Measurements from ENCODE around the gene SCRN1.
"Not testable (repeated sequence)": the region's sequence is repeated elsewhere in the genome, so short reads cannot be mapped to it uniquely, and the experiment has no call there.

The SCRN1 gene

GRCh38 chr7:29968683-29969395, 20.8 kb downstream of the SCRN1 start:
- no peak overlapping the region for H3K27ac Mint-ChIP-seq
- H3K4me1 Mint-ChIP-seq (ENCODE audit: low read depth): no peaks in the 10 kb centered on the region
- no peaks in the 10 kb centered on the region for H3K9me3 Mint-ChIP-seq
- H3K27me3 Mint-ChIP-seq (ENCODE audit: low read depth): peaks cover 23% of the 10 kb centered on the region
- no peak overlapping the region for H3K4me3 Mint-ChIP-seq
- no peaks in the 10 kb centered on the region for H3K36me3 Mint-ChIP-seq (ENCODE audit: low read depth)

GRCh38 chr7:29965030-29965429, 24.6 kb downstream of the SCRN1 start:
- H3K4me3 Mint-ChIP-seq: no peak overlapping the region
- no peaks in the 10 kb centered on the region for H3K36me3 Mint-ChIP-seq (ENCODE audit: low read depth)
- no peaks in the 10 kb centered on the region for H3K4me1 Mint-ChIP-seq (ENCODE audit: low read depth)
- peaks cover 14% of the 10 kb centered on the region for H3K27me3 Mint-ChIP-seq (ENCODE audit: low read depth)
- H3K9me3 Mint-ChIP-seq: no peaks in the 10 kb centered on the region
- H3K27ac Mint-ChIP-seq: no peak overlapping the region

GRCh38 chr7:29962035-29962434, 27.6 kb downstream of the SCRN1 start:
- Mint-ChIP-seq H3K27me3 (ENCODE audit: low read depth) (peaks cover 19% of the 10 kb centered on the region), H3K27ac (no peak overlapping the region), H3K36me3 (ENCODE audit: low read depth) (no peaks in the 10 kb centered on the region), H3K4me3 (no peak overlapping the region), H3K4me1 (ENCODE audit: low read depth) (no peaks in the 10 kb centered on the region), H3K9me3 (no peaks in the 10 kb centered on the region)

GRCh38 chr7:29961611-29962010, 28.0 kb downstream of the SCRN1 start:
- not testable (repeated sequence) for H3K9me3 Mint-ChIP-seq; H3K27ac Mint-ChIP-seq; H3K36me3 Mint-ChIP-seq (ENCODE audit: low read depth); H3K4me3 Mint-ChIP-seq; H3K4me1 Mint-ChIP-seq (ENCODE audit: low read depth)
- H3K27me3 Mint-ChIP-seq (ENCODE audit: low read depth): peaks cover 19% of the 10 kb centered on the region

GRCh38 chr7:29958667-29959358, 30.8 kb downstream of the SCRN1 start:
- Mint-ChIP-seq H3K4me3 (no peak overlapping the region), H3K27ac (no peak overlapping the region), H3K9me3 (no peaks in the 10 kb centered on the region), H3K4me1 (ENCODE audit: low read depth) (peaks cover 12% of the 10 kb centered on the region), H3K27me3 (ENCODE audit: low read depth) (peaks cover 10% of the 10 kb centered on the region), H3K36me3 (ENCODE audit: low read depth) (no peaks in the 10 kb centered on the region)

GRCh38 chr7:29957521-29958310, 31.9 kb downstream of the SCRN1 start:
- Mint-ChIP-seq H3K4me3 (no peak overlapping the region), H3K36me3 (ENCODE audit: low read depth) (no peaks in the 10 kb centered on the region), H3K9me3 (no peaks in the 10 kb centered on the region), H3K27me3 (ENCODE audit: low read depth) (peaks cover 10% of the 10 kb centered on the region), H3K27ac (no peak overlapping the region), H3K4me1 (ENCODE audit: low read depth) (peaks cover 12% of the 10 kb centered on the region)

GRCh38 chr7:29956487-29956836, 33.1 kb downstream of the SCRN1 start:
- no peak overlapping the region for H3K4me3 Mint-ChIP-seq
- no peaks in the 10 kb centered on the region for H3K36me3 Mint-ChIP-seq (ENCODE audit: low read depth)
- H3K9me3 Mint-ChIP-seq: no peaks in the 10 kb centered on the region
- peaks cover 12% of the 10 kb centered on the region for H3K4me1 Mint-ChIP-seq (ENCODE audit: low read depth)
- H3K27ac Mint-ChIP-seq: peak overlapping the region; percentile 18
- H3K27me3 Mint-ChIP-seq (ENCODE audit: low read depth): peaks cover 10% of the 10 kb centered on the region

GRCh38 chr7:29955799-29956486, 33.7 kb downstream of the SCRN1 start:
- H3K4me3 Mint-ChIP-seq: peak overlapping the region; percentile 11
- no peaks in the 10 kb centered on the region for H3K9me3 Mint-ChIP-seq
- no peaks in the 10 kb centered on the region for H3K36me3 Mint-ChIP-seq (ENCODE audit: low read depth)
- peak overlapping the region; percentile 18 for H3K27ac Mint-ChIP-seq
- peaks cover 10% of the 10 kb centered on the region for H3K27me3 Mint-ChIP-seq (ENCODE audit: low read depth)
- H3K4me1 Mint-ChIP-seq (ENCODE audit: low read depth): peaks cover 12% of the 10 kb centered on the region

GRCh38 chr7:29955075-29955792, 34.4 kb downstream of the SCRN1 start:
- Mint-ChIP-seq H3K9me3 (no peaks in the 10 kb centered on the region), H3K36me3 (ENCODE audit: low read depth) (no peaks in the 10 kb centered on the region), H3K27ac (no peak overlapping the region), H3K27me3 (ENCODE audit: low read depth) (peaks cover 10% of the 10 kb centered on the region), H3K4me1 (ENCODE audit: low read depth) (peaks cover 12% of the 10 kb centered on the region), H3K4me3 (no peak overlapping the region)

- peaks cover 5% of the 10 kb centered on the region for H3K27me3 Mint-ChIP-seq (ENCODE audit: low read depth)
- peaks cover 12% of the 10 kb centered on the region for H3K4me1 Mint-ChIP-seq (ENCODE audit: low read depth)
- no peaks in the 10 kb centered on the region for H3K36me3 Mint-ChIP-seq (ENCODE audit: low read depth)
- H3K4me3 Mint-ChIP-seq: no peak overlapping the region
- no peaks in the 10 kb centered on the region for H3K9me3 Mint-ChIP-seq
- H3K27ac Mint-ChIP-seq: no peak overlapping the region
These were observed 35.8 kb downstream of the SCRN1 start for GRCh38 chr7:29953726-29954347.

GRCh38 chr7:29951206-29951605, 38.4 kb downstream of the SCRN1 start:
- no peaks in the 10 kb centered on the region for H3K9me3 Mint-ChIP-seq
- H3K27ac Mint-ChIP-seq: no peak overlapping the region
- H3K4me3 Mint-ChIP-seq: no peak overlapping the region
- peaks cover 9% of the 10 kb centered on the region for H3K4me1 Mint-ChIP-seq (ENCODE audit: low read depth)
- no peaks in the 10 kb centered on the region for H3K27me3 Mint-ChIP-seq (ENCODE audit: low read depth)
- H3K36me3 Mint-ChIP-seq (ENCODE audit: low read depth): no peaks in the 10 kb centered on the region

- no peaks in the 10 kb centered on the region for H3K9me3 Mint-ChIP-seq
- H3K4me3 Mint-ChIP-seq: no peak overlapping the region
- H3K27me3 Mint-ChIP-seq (ENCODE audit: low read depth): no peaks in the 10 kb centered on the region
- no peaks in the 10 kb centered on the region for H3K36me3 Mint-ChIP-seq (ENCODE audit: low read depth)
- peaks cover 2% of the 10 kb centered on the region for H3K4me1 Mint-ChIP-seq (ENCODE audit: low read depth)
- H3K27ac Mint-ChIP-seq: no peak overlapping the region
These were observed 39.1 kb downstream of the SCRN1 start for GRCh38 chr7:29950480-29950879.

- H3K9me3 Mint-ChIP-seq: no peaks in the 10 kb centered on the region
- no peaks in the 10 kb centered on the region for H3K27me3 Mint-ChIP-seq (ENCODE audit: low read depth)
- H3K36me3 Mint-ChIP-seq (ENCODE audit: low read depth): no peaks in the 10 kb centered on the region
- no peaks in the 10 kb centered on the region for H3K4me1 Mint-ChIP-seq (ENCODE audit: low read depth)
- H3K4me3 Mint-ChIP-seq: no peak overlapping the region
- H3K27ac Mint-ChIP-seq: no peak overlapping the region
These were observed 41.0 kb downstream of the SCRN1 start for GRCh38 chr7:29948587-29948986.

All from T-helper 1 cell treated with Interleukin-12 subunit alpha and Interleukin-12 subunit beta and Interleukin-4 antibody, amounts not matched to agents 30 μg/mL and 1 μg/mL, for 36 hours (primary cell).